HG03045 (cell line): ENCODE measurements around the gene TREML1.

Experiments used
- ATAC-seq: cut with Tn5 transposase; IDR thresholded peaks from one replicate; pipeline ENCODE4 v1.9.1; 2021; ENCODE audit warnings: mild to moderate bottlenecking, moderate library complexity; ENCODE audit not compliant: unreplicated experiment

Gene TREML1

GRCh38 chr6:41179163-41179562, 25.0 kb upstream of the TREML1 start:
- no peak for ATAC-seq

GRCh38 chr6:41177695-41178094, 23.5 kb upstream of the TREML1 start:
- ATAC-seq, result no peak

GRCh38 chr6:41177287-41177686, 23.1 kb upstream of the TREML1 start:
- ATAC-seq, result no peak

DNA sequence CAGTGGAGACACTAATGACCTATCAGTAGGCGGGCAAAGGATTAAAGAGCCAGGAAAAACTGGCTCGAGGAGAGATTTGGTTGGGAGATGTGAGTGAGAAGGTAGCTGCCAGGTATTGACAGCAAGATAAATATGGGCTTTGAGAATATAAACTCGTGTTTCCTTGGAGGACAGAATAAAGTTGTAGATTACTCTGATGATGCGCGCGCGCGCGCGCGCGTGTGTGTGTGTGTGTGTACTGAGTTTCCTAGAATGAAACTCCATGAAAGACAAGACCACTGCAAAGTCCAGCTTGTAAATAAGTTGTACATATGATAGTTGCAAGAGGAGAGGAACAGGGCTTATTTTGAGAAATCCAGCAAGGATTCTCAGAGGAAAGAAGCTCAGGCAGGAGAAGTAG, 22.0 kb upstream of the TREML1 start:
- no peak for ATAC-seq

- no peak for ATAC-seq
Observed at GRCh38 chr6:41175084-41175483, 20.9 kb upstream of the TREML1 start.

GRCh38 chr6:41174610-41175009, 20.5 kb upstream of the TREML1 start:
- ATAC-seq, result no peak

GRCh38 chr6:41171908-41172307, 17.8 kb upstream of the TREML1 start:
- no peak for ATAC-seq

DNA sequence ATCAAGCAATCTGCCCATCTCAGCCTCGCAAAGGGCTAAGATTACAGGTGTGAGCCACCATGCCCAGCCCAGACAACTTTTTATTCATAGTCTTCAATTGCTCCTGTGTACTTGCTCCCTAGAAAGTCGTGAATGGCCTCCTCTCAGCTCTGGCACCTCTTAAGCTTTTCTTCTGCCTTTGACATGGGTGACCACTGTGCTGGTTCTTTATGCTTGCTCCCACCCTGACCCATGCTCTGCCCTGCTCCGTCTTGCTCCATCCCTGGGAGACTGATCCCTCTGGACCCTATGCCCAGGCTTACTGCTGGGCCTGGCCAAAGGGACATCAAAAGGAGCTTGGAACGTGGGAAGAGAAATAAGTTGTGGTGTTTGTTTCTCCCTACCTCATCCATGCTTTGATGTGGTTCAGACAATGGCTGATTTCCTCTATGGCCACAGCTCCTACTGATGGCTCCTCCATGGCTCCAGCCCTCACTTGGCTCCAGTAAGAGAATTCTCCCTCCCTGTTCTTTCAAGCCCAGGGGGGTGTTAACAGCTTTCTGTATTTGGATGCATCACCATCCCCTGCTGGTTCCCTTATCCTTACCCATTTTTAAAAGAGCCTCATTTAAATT, 16.5 kb upstream of the TREML1 start:
- ATAC-seq, result no peak

DNA sequence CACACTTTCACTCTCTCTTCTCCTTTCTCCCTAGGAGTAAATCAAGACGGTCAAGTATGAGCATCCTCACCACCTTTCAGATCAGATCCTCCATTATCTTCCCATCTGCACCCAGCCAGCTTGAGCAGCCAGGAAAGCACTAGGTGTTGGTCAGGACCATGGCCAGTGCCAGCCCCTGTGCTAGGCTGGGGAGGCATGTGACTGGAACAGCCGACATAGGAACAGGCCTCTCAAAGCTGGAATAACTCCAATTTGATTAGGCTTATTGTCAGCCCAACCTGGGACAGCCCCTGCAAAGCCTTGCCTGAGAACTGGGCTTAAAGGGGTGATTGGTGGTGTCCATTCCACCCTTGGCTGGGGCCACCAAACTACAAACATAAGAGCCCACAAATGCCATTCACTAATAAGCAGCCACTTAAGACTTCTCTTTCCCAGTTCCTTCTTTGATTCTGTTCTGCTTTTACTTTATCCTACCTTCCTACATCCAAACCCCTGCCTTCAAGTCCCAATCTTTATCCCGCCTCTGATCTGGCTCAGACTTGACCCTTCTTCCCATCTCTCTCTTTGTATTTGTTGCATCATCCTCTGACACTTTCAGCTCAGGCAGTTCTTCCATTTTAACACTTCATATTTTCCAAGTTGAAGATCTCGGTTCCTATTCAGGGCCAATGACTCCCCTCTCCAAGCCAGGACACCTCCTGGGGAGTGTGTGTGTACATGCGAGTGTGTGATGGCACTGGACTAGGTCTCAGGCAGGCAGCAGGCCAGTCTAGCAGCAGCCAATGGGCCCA, 13.2 kb upstream of the TREML1 start:
- no peak for ATAC-seq

DNA sequence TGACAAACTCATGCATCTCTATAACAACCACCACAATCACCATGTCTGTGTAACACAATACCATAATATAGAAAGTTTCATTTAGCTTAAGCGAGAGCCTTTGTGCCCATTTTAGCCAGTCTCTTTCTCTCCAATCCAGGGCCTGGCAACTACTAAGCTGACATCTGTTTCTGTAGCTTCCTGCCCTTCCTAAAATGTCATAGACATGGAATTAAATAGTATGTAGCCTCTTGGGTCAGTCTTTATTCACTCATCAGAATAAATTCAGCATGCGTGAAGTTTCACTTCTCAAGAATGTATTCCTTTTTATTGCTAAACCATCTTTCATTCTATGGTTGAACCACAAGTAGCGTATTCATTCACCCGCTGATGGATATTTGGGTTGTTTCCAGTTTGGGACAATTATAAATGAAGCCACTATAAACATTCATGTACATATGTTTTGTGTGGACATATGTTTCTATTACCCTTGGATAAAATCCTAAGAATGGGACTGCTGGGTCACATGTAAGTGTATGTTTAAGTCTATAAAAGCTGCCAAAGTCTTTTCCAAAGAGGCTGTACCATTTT, 10.5 kb upstream of the TREML1 start:
- no peak for ATAC-seq

DNA sequence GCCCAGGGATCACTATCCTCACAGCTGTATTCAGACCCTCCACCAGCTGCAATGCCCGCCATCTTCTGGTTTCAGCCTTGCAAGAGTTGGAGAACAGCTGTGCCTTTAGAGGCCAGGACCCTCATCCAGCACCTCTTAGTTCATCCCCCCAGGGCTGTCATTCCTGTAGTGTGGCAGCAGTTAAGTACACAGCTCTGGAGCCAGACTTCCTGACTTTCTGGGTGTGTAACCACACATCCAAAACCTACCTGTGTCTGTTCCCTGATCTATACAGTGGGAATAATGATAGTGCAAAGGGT, 9.2 kb upstream of the TREML1 start:
- ATAC-seq, result no peak

DNA sequence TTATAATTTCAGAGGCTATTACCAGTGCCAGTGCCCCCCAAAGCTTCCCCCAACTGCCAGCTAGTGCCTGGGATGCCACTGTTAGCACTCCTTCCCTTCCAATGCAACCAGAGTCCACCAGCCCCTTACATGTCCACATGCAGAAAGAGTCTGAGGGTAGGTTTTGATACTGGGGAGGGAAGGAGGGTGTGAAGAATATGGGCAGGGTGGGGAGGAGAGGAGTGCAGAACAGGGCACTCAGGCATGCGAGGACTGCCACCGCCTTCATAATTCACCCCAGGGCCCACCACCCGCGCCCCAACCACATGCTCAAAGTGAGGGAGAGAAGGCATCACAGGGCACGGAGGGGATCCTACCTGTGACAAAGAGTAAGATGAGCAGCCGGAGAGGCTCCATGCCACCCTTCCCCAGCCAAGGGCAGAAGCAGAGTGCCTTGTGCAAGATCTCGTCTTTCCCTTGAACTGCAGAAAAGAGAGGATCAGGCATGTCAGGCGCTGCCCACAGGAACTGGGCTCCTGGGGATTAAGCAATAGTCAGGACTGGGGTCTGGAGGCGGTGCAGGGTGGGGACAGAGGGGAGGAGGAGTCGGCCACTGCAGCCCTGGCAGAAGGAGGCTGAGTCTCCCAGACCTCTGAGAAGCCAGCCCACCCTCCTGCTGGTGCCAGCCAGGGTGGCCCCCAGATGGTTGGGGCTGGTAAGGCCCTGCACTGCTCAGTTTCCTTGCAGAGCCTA, 8.7 kb upstream of the TREML1 start, which contains the start of gene TREM2:
TSS of gene TREM2 (minus strand) at position 430 of the 732 bp plus-strand sequence. CDS start at position 396, 34 bp downstream.
- ATAC-seq, result no peak

GRCh38 chr6:41161851-41162552, 7.9 kb upstream of the TREML1 start:
- no peak for ATAC-seq

- ATAC-seq, result no peak
Observed at GRCh38 chr6:41161380-41161779, 7.2 kb upstream of the TREML1 start.

- no peak for ATAC-seq
Observed at GRCh38 chr6:41160933-41161332, 6.8 kb upstream of the TREML1 start.

DNA sequence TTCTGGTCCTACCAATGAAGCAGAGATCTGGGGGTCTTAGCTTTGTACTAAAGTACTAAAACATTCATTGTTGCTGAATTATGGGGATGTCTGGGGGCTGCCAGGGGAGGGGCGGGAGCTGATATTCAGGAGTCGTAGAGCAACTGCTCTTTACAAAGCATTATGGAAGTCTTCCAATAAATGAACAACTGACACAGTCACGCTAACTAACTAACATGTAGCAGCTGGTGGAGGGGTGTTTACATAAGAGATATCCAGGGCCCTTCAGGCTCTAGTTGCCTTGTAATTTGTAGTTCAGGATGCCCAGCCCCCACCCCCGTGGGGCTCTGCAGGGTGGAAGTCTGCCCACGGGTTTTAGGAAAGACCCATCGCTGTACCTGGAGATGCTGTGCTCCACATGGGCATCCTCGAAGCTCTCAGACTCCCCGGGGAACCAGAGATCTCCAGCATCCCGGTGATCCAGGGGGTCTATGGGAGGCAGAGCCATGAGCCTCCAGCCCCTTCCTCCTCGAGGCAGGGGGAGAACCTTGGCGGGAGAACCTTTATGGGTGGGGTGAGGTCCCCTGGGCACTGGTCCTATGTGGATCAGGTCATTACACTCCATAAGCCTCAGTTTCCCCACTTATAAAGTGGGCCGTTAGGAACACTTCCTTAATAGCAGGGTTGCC, 5.4 kb upstream of the TREML1 start:
- ATAC-seq, result no peak

DNA sequence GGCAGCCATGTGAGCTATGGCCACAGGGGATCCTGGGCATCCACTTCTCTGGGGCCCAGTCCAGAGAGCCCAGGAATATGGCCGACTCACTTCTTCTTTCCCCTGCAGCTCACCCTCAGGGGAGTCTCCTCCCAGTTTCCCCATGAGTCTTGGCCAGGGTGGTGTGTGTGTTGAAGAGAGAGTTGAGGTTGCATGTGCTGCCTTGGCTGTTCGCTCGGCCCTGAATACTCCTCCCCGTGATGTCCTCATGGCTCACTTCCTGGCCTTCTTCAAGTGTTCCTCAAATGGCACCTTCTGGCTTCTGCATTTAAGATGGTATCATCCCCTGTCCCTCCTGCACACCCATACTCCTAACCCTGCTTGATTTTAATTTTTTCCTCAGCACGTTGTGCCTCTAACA, 3.2 kb upstream of the TREML1 start:
- no peak for ATAC-seq

GRCh38 chr6:41156771-41157170, 2.6 kb upstream of the TREML1 start:
- ATAC-seq, result no peak

GRCh38 chr6:41156001-41156400, 1.9 kb upstream of the TREML1 start:
- no peak for ATAC-seq

- no peak for ATAC-seq
Observed at GRCh38 chr6:41155132-41155805, 1.1 kb upstream of the TREML1 start.
